GM10847 (cell line): ENCODE measurements around the gene PDZD7.

Experiments
- POLR2A ChIP-seq: IDR thresholded peaks from 2 replicates; pipeline ENCODE4 v1.6.1; 2011; ENCODE audit not compliant: insufficient read length; ENCODE audit errors: extremely low read depth

Gene PDZD7

GRCh38 chr10:101033276-101033675 is 2.3 kb upstream of the PDZD7 start:
- no peak for TF ChIP-seq POLR2A

- no peak for TF ChIP-seq POLR2A
Observed at GRCh38 chr10:101032637-101033224, 1.8 kb upstream of the PDZD7 start.

GRCh38 chr10:101031796-101032636 is 1.1 kb upstream of the PDZD7 start:
- no peak for TF ChIP-seq POLR2A

- no peak for TF ChIP-seq POLR2A
Observed at GRCh38 chr10:101030496-101031127, 317 bp downstream of the PDZD7 start.

GRCh38 chr10:101029520-101030295 is 1.2 kb downstream of the PDZD7 start:
- no peak for TF ChIP-seq POLR2A

- no peak for TF ChIP-seq POLR2A
Observed at GRCh38 chr10:101028446-101029337, 2.2 kb downstream of the PDZD7 start.

- TF ChIP-seq POLR2A = no peak
Observed at GRCh38 chr10:101027106-101027720, 3.7 kb downstream of the PDZD7 start.

GRCh38 chr10:101022967-101023705 is 7.8 kb downstream of the PDZD7 start:
- TF ChIP-seq POLR2A = no peak

GRCh38 chr10:101021692-101022251 is 9.2 kb downstream of the PDZD7 start:
- TF ChIP-seq POLR2A = no peak

GRCh38 chr10:101021239-101021638 is 9.7 kb downstream of the PDZD7 start:
- TF ChIP-seq POLR2A = no peak

- TF ChIP-seq POLR2A = no peak
Observed at GRCh38 chr10:101020427-101021075, 10.4 kb downstream of the PDZD7 start.

GRCh38 chr10:101019440-101019703 is 11.6 kb downstream of the PDZD7 start:
- no peak for TF ChIP-seq POLR2A
